ENCODE data around the gene GSKIP.

DNA sequence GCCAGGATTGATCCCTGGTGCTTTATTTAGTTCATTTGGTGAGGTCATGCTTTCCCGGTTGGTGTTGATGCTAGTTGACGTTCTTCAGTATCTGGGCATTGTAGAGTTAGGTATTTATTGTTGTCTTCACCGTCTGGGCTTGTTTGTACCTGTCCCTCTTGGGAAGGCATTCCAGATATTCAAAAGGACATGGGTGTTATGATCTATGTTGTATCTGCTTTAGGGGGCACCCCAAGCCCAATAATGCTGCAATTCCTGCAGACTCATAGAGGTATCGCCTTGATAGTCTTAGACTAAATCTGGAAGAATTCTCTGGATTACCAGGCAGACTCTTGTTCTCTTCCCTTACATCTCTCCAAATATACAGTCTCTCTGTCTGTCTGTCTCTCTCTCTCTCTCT, 70.7 kb downstream of the GSKIP start:
- TF ChIP-seq, protein P1, sequence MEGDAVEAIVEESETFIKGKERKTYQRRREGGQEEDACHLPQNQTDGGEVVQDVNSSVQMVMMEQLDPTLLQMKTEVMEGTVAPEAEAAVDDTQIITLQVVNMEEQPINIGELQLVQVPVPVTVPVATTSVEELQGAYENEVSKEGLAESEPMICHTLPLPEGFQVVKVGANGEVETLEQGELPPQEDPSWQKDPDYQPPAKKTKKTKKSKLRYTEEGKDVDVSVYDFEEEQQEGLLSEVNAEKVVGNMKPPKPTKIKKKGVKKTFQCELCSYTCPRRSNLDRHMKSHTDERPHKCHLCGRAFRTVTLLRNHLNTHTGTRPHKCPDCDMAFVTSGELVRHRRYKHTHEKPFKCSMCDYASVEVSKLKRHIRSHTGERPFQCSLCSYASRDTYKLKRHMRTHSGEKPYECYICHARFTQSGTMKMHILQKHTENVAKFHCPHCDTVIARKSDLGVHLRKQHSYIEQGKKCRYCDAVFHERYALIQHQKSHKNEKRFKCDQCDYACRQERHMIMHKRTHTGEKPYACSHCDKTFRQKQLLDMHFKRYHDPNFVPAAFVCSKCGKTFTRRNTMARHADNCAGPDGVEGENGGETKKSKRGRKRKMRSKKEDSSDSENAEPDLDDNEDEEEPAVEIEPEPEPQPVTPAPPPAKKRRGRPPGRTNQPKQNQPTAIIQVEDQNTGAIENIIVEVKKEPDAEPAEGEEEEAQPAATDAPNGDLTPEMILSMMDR (IDR thresholded peaks at IDR 0.05) = no peak
- TF ChIP-seq EP300 (IDR thresholded peaks at IDR 0.05) = no peak

Data from sigmoid colon (tissue), 4 donors.